ENCODE measurements around the gene FCRL6. TPM values are rescaled to one million over a fixed set of nuclear protein-coding genes. Genes with fewer than 3 reads are reported as not detected.

Gene FCRL6
- not detected in 2 replicates for total RNA-seq (2014; rRNA removed; shearing (Covaris generic))

GRCh38 chr1:159802111-159802510 is at the start of gene FCRL6:
Gene FCRL6 (plus strand): TSS chr1:159802360. CDS start chr1:159802425, 65 bp downstream.
- DNase-seq (ENCODE audit: low spot score), result no peak

GRCh38 chr1:159753386-159753785 is 48.8 kb upstream of the FCRL6 start:
- no peak for DNase-seq (ENCODE audit: low spot score)

GRCh38 chr1:159755451-159756007 is 46.6 kb upstream of the FCRL6 start:
- no peak for DNase-seq (ENCODE audit: low spot score)

GRCh38 chr1:159756397-159756796 is 45.8 kb upstream of the FCRL6 start:
- no peak for DNase-seq (ENCODE audit: low spot score)

- DNase-seq (ENCODE audit: low spot score), result no peak
These were observed 38.5 kb upstream of the FCRL6 start for GRCh38 chr1:159763686-159764085.

- no peak for DNase-seq (ENCODE audit: low spot score)
These were observed 36.4 kb upstream of the FCRL6 start for GRCh38 chr1:159765806-159766205.

GRCh38 chr1:159771127-159771895 is 30.8 kb upstream of the FCRL6 start:
- DNase-seq (ENCODE audit: low spot score), result no peak

- DNase-seq (ENCODE audit: low spot score), result no peak
These were observed 27.7 kb upstream of the FCRL6 start for GRCh38 chr1:159774465-159774864.

GRCh38 chr1:159775716-159776115 is 26.4 kb upstream of the FCRL6 start:
- DNase-seq (ENCODE audit: low spot score), result no peak

GRCh38 chr1:159778266-159778665 is 23.9 kb upstream of the FCRL6 start:
- no peak for DNase-seq (ENCODE audit: low spot score)

- peak; percentile 38 for DNase-seq (ENCODE audit: low spot score)
These were observed 22.7 kb upstream of the FCRL6 start for GRCh38 chr1:159779403-159779851.

- DNase-seq (ENCODE audit: low spot score), result peak; percentile 92
These were observed 21.3 kb upstream of the FCRL6 start, which contains the start of gene DUSP23 for GRCh38 chr1:159780583-159781582. Gene DUSP23 (plus strand): TSS chr1:159780962. CDS start chr1:159781101, 139 bp downstream.

GRCh38 chr1:159781992-159782391 is 20.2 kb upstream of the FCRL6 start:
- DNase-seq (ENCODE audit: low spot score), result no peak

GRCh38 chr1:159783724-159784123 is 18.4 kb upstream of the FCRL6 start:
- DNase-seq (ENCODE audit: low spot score), result no peak

GRCh38 chr1:159786465-159786864 is 15.7 kb upstream of the FCRL6 start:
- DNase-seq (ENCODE audit: low spot score), result no peak

- no peak for DNase-seq (ENCODE audit: low spot score)
These were observed 15.2 kb upstream of the FCRL6 start for GRCh38 chr1:159786966-159787365.

- DNase-seq (ENCODE audit: low spot score), result peak; percentile 31
These were observed 11.8 kb upstream of the FCRL6 start for GRCh38 chr1:159790237-159790917.

- no peak for DNase-seq (ENCODE audit: low spot score)
These were observed 11.1 kb upstream of the FCRL6 start for GRCh38 chr1:159791031-159791430.

- DNase-seq (ENCODE audit: low spot score), result no peak
These were observed 10.7 kb upstream of the FCRL6 start for GRCh38 chr1:159791461-159791860.

- DNase-seq (ENCODE audit: low spot score), result no peak
These were observed 6.6 kb upstream of the FCRL6 start for GRCh38 chr1:159795534-159795933.

- DNase-seq (ENCODE audit: low spot score), result peak; percentile 89
These were observed 3.3 kb upstream of the FCRL6 start for GRCh38 chr1:159798893-159799292.
